Uterus (tissue), 2 donors: ENCODE data around the gene FNIP1.

ENCODE experiments used
- POLR2A ChIP-seq, 2 donors: fragments of 450-650 bp; IDR thresholded peaks; one replicate each; pipeline ENCODE4 v1.6.1; 2016; ENCODE audit warnings: antibody characterized with exemption in 2 of 2, mild to moderate bottlenecking in 1 of 2, moderate library complexity in 1 of 2
- TF ChIP-seq, protein P1 (sequence below), 4 experiments: fragments of 200-600 bp in 2 of 4; fragments of 450-650 bp in 2 of 4; sonication (generic) in 2 of 4; IDR thresholded peaks; one replicate each; pipeline ENCODE4 v1.5.1; 2016 to 2019; ENCODE audit warnings: antibody characterized with exemption in 4 of 4, mild to moderate bottlenecking in 2 of 4, moderate library complexity in 1 of 4

DNA sequence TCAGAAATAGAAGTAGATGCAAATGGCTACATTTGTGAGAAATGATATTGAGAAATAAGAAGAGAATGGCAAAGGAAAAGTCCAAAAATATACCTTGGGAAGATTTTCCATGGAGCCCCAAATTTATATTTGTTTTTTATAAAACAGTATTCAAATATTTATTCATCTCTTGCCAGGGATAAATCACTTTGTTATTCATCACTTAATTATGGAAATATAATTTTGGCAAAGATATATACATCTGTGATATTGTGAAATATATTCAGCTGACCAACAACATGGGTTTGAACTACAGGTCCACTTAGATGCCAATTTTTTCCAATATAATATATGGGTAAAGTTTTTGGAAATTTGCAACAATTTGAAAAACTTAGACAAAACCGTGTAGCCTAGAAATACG lies 142.0 kb downstream of the FNIP1 start:
- TF ChIP-seq POLR2A (IDR thresholded peaks at IDR 0.05): no peak
- TF ChIP-seq, protein P1, sequence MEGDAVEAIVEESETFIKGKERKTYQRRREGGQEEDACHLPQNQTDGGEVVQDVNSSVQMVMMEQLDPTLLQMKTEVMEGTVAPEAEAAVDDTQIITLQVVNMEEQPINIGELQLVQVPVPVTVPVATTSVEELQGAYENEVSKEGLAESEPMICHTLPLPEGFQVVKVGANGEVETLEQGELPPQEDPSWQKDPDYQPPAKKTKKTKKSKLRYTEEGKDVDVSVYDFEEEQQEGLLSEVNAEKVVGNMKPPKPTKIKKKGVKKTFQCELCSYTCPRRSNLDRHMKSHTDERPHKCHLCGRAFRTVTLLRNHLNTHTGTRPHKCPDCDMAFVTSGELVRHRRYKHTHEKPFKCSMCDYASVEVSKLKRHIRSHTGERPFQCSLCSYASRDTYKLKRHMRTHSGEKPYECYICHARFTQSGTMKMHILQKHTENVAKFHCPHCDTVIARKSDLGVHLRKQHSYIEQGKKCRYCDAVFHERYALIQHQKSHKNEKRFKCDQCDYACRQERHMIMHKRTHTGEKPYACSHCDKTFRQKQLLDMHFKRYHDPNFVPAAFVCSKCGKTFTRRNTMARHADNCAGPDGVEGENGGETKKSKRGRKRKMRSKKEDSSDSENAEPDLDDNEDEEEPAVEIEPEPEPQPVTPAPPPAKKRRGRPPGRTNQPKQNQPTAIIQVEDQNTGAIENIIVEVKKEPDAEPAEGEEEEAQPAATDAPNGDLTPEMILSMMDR (IDR thresholded peaks at IDR 0.05): no peak
